NCI-H2196 (cell line): Measurements from ENCODE around the gene PBRM1.

Experiments
- DNase-seq: peaks from one replicate; lab custom pipeline; 2025; ENCODE audit not compliant: unreplicated experiment; lab: John Stamatoyannopoulos, UW

PBRM1 gene

DNA sequence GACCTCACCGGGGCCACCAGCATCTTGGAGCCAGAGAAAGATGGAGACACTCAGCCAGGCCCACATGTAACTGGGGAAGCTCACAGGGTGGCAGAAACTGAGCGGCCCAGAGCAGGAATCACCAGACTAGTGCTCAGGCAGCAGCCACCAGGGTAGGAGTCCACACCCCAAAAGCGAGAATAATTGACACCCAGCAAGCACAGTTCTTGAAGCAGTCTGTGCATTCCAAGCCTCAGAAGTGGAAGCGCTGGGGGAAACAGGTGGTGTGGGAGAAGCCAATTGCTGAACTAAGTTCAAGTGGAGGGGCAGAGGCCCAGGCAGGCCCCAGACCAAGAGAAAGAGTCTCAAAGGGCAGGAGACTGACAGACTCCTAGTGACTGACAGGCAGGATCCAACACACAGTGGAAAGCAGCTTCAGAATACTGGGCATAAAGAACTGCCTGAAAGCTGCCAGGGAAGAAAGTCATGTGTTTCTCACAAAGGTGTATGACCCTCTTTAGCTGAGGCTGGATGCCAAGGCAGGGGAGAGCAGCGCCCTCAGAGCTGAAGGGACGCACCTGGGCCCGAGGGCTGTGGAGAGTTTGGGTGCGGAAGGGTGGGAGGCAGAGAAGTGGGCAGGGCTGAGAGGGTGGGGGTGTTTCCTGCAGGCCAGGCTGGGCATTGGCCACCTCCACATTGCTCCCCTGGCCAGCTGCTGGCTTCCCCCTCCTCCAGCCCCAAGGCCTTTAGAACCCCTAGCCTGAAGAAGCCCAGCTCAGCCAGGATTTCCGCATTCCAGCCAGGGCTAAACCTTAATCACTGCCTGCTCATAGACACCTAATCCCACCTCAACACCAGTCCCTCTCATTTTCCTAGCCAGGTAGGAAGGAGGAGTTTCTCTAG is 159.8 kb downstream of the PBRM1 start:
- DNase-seq: no peak

DNA sequence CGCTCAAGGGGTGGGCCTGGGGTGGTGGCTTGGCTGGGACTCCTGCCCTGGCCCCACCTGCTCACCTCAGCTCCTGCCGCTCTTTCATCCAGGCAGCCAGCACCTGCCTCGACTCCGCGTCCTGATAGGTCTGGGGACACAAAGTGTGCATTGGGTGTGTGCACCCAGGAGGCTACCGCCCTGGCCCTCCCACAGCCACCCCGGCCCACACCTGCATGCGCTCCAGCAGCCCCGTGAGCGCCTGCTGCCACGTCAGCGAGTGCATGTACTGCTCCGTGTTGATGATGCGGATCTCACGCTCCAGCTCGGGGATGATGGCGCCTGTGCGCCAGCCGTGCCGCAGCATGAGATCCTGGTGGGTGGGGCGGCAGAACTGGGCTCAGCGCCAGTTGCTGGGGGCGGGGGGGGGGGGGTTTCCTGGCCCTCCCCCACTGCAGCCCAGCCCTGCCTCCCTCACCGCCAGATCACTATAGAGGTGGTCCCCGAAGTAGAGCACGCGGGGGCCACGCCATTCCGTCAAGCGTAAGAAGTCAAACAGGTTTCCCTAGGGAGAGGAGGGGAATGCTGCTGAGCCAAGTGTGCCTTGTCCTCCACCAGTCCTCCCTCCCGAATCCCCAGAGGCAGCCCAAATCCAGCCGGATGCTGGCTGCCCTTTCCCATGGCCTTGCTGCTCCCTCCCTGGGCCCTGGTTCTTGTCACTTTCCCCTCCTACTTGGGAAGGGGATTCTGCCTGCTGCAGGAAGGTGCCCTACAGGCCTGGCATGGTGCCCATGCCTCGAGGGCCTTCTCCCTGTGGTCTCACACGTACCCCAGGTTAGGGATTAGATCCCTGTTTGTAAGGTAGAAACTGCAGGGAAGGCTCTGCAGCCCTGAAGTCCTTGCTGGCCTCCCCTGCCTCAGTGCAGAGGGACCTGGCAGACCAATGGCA is 160.7 kb downstream of the PBRM1 start:
- no peak for DNase-seq

DNA sequence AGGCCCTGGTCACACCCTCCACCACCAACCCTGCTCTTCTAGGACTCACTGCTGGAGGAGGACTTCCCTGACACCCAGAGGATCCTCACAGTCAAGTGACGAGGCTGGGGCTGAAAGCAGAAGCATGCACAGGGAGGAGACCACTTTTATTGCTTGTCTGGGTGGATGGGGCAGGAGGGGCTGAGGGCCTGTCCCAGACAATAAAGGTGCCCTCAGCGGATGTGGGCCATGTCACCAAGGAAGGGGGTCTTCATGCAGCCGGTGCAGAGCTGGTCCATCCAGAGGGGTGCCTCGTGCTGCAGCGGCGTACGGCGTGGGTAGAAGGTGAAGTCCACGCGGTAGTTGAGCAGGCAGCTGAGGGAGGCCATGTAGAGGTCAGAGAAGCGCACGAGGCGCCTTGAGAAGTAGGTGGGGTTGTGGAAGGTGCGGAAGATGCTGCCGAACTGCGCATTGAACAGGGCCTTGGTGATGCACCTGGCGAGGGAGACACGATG is 161.4 kb downstream of the PBRM1 start:
- DNase-seq: no peak

DNA sequence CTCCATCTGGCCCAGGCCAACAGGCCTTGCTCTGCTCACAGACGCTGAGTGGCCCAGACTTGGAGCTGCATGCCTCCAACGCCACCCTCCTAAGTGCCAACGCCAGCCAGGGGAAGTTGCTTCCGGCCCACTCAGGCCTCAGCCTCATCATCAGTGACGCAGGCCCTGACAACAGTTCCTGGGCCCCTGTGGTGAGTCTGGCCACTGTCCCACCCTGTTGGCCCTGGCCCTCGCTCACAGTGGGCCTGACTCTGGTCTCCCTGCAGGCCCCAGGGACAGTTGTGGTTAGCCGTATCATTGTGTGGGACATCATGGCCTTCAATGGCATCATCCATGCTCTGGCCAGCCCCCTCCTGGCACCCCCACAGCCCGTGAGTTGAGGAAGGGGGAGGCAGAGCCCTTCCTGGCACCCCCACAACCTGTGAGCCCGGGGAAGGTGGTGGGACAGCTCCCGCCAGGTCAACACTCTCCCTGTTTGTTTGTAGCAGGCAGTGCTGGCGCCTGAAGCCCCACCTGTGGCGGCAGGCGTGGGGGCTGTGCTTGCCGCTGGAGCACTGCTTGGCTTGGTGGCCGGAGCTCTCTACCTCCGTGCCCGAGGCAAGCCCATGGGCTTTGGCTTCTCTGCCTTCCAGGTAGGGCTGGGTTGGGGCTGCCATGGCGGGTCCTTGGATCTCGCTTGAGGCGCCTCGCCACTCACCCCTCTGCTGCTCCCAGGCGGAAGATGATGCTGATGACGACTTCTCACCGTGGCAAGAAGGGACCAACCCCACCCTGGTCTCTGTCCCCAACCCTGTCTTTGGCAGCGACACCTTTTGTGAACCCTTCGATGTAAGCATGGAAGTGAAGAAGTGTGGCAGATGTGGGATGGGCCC is 162.1 kb downstream of the PBRM1 start:
- DNase-seq: no peak

DNA sequence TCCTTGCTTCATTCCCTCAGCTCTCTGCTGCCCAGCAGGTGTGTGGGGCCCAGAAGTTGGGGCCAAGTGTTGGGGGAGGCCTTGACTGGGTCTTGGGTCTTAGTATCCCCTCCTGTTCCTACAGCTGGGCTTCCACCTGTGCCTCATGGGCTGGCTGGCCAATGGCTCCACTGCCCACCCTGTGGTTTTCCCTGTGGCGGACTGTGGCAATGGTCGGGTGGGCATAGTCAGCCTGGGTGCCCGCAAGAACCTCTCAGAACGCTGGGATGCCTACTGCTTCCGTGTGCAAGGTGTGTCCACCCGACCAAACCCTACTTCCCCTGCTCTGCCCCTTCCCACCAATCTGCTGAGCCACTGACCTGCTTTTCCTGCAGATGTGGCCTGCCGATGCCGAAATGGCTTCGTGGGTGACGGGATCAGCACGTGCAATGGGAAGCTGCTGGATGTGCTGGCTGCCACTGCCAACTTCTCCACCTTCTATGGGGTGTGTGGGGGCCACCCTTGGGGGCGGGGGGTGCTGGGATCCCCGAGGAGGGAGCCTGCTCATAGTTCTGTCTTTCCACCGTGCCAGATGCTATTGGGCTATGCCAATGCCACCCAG is 163.0 kb downstream of the PBRM1 start:
- no peak for DNase-seq

DNA sequence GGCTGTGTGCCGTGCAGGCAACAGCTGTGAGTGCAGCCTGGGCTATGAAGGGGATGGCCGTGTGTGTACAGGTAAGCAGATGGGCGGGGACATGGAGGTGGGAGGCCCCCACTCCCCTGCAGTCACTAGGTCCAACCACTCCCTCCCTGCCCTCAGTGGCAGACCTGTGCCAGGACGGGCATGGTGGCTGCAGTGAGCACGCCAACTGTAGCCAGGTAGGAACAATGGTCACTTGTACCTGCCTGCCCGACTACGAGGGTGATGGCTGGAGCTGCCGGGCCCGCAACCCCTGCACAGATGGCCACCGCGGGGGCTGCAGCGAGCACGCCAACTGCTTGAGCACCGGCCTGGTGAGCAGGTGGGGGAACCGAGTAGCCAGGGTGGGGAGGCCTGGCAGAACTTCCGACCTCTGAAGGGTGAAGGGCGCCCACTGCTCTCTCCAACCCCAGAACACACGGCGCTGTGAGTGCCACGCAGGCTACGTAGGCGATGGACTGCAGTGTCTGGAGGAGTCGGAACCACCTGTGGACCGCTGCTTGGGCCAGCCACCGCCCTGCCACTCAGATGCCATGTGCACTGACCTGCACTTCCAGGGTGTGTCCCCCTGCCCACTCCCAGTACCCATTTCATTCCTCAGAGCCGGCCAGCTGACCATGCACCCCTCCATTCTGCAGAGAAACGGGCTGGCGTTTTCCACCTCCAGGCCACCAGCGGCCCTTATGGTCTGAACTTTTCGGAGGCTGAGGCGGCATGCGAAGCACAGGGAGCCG is 163.6 kb downstream of the PBRM1 start:
- DNase-seq: no peak

DNA sequence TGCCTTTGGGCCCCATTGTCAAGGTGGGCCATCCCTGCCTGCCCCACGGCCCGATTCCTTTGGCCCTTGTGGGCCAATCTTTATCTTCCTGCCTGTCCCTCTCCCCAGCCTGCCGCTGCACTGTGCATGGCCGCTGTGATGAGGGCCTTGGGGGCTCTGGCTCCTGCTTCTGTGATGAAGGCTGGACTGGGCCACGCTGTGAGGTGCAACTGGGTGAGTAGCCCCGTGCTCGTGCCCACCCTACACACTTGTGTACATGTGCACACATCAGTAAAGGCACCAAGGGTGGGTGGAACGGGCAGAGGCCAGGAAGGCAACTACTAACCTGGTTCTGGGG is 164.3 kb downstream of the PBRM1 start:
- DNase-seq: no peak

DNA sequence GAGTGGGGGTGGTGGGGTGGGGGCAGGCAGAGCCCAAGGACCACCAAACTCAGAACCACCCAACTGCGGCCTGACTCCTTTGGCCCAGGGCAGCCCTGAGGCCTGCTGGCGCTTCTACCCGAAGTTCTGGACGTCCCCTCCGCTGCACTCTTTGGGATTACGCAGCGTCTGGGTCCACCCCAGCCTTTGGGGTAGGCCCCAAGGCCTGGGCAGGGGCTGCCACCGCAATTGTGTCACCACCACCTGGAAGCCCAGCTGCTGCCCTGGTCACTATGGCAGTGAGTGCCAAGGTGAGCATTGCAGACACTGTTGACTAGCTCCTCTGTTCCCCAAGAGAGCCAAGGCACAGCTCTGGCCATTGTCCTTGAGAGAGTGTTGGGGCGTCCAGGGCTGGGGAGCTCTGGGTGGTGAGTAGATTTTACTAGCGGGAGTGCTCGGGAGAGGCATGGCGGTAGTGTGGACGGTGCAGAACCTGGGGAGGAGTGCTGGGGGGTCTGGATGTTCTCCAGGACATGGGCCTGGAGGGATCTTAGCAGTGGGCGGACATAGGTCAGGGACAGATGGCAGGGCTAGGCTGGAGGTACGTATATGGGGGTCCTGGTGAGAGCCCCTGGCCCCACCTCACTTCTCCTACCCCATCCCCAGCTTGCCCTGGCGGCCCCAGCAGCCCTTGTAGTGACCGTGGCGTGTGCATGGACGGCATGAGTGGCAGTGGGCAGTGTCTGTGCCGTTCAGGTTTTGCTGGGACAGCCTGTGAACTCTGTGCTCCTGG is 164.8 kb downstream of the PBRM1 start:
- DNase-seq: no peak

DNA sequence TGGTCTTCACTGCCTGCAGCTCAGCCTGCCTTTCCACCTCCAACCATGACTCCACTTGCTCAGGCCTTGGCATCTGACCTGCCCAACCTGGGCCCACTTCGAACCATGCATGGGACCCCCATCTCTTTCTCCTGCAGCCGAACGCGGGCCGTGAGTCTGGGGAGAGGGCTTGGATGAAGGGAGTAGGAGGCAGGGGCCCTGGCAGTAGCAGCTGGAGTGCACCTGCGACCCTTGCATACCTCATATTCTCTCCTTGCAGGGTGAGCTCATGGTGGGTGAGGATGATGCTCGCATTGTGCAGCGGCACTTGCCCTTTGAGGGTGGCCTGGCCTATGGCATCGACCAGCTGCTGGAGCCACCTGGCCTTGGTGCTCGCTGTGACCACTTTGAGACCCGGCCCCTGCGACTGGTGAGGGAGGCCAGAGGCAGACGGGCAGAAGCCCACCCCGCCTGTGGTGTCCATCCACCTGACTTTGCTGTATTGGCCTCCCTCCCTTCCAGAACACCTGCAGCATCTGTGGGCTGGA is 165.5 kb downstream of the PBRM1 start:
- no peak for DNase-seq

DNA sequence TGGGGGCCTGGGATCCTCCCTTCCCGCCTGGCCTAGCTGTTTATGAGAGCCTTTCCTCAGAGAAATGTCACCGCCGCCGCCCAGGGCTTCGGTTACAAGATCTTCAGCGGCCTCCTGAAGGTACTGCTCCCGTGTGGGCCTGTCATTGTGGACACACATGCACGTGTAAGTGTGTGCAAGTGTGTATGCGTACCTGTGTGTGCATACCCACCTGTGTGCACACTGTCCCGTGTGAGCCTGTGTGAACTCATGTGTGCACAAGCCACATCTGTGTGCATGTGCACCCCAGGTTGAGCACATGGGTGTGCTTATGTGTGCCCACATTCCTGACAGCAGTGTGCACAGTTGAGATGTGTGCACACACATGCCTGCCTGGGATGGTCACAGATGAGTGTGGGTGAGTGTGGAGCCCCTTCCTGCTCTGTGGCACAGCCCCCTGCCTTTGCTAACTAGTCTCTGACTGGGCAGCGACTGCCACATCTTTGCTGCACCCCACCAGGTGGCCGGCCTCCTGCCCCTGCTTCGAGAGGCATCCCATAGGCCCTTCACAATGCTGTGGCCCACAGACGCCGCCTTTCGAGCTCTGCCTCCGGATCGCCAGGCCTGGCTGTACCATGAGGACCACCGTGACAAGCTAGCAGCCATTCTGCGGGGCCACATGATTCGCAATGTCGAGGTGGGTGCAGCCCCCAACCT is 166.1 kb downstream of the PBRM1 start:
- DNase-seq: no peak

DNA sequence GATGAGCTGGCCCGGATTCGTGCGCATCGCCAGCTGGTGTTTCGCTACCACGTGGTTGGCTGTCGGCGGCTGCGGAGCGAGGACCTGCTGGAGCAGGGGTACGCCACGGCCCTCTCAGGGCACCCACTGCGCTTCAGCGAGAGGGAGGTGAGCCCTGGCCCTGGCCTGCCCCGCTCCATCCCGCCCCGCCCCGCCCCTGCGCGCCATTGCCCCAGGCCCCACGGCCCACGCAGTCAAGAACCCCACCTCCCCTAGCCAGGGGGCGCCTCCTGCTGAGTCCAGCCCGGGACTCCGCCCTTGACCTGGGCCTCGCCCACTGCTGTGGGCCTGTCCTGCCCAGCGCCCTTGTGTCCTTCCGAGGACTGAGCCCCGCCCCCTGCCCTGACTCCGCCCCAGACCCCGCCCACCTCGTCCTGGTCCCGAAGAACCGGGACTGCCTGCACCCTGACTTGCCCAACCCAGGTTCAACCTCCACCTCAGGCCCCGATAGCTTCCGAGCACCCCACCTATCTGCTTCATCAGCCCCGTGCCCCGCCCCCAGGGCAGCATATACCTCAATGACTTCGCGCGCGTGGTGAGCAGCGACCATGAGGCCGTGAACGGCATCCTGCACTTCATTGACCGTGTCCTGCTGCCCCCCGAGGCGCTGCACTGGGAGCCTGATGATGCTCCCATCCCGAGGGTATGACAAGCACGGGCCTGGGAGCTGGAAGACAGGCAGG is 166.8 kb downstream of the PBRM1 start:
- DNase-seq: no peak

DNA sequence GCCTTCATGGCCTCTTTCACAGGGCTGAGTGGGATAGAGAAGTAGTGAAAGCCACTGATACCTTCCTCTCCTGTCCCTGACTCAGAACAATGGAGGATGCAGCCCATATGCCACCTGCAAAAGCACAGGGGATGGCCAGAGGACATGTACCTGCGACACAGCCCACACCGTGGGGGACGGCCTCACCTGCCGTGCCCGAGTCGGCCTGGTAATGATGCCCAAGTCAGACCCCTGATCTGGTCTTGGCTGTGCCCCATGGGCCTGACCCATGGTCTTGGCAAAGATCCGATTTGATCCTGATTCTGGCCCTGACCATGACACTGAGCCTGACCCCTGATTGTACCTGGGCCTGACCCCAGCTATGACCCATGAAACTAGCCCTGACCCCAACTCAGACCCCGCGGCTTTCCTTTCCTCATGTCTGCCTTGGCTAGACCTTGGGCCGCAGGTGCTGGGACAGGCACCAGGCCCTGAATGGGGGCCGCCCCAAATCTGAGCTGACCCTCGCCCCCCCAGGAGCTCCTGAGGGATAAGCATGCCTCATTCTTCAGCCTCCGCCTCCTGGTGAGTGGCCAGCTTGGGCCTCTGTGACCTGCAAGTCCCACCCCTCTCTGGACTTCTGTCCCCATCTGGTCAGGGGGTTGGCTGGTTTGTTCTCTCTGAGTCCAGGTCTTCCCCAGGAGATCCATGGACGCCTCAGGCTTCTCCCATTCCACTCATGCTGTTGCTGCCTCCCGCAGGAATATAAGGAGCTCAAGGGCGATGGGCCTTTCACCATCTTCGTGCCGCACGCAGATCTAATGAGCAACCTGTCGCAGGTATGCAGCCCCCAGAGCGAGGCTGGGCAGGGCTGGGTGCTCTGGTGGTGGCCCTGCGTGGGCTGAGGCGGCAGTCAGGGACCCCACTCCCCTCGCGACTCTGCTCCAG is 167.7 kb downstream of the PBRM1 start:
- no peak for DNase-seq

DNA sequence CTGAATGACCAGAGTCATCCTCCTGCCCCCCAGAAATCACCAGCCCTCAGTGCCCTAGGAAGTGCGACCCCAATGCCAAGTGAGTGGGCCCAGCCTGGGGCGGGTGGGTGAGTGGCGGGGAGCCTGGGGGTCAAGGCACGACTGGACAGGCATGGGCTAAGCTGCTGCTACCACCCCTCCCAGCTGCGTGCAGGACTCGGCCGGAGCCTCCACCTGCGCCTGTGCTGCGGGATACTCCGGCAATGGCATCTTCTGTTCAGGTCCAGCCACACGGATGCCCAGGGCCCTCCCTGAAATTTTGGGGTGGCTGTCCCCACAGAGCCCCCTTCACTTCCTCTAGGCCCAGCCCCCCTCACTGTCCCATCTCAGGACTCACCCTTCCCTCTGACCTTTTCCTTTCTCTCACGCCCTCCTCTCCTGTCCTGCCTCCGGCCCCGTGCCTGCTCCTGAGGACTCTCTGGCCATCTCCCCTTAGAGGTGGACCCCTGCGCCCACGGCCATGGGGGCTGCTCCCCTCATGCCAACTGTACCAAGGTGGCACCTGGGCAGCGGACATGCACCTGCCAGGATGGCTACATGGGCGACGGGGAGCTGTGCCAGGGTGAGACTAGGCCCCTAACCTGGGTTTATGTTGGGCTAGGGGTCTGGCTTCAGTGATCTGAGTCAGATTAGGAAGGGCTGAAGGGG is 169.1 kb downstream of the PBRM1 start:
- no peak for DNase-seq

DNA sequence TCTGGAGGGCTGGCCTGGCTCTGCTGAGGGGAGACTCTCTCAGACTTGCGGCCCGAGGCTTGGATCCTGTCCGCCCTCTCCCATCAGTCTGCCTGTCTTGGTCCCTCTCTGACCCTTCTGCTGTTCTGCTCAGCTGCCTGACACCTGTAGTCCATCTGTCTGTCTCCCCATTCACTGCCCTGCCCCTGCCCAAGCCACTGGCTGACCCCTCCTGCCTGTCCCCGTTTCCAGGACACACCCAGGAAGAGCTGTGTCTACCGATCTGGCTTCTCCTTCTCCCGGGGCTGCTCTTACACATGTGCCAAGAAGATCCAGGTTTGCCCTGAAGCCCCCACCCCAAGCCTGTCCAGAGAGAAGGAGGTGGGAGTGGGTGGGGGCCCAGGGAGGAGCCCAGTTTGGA is 170.5 kb downstream of the PBRM1 start:
- DNase-seq: no peak

DNA sequence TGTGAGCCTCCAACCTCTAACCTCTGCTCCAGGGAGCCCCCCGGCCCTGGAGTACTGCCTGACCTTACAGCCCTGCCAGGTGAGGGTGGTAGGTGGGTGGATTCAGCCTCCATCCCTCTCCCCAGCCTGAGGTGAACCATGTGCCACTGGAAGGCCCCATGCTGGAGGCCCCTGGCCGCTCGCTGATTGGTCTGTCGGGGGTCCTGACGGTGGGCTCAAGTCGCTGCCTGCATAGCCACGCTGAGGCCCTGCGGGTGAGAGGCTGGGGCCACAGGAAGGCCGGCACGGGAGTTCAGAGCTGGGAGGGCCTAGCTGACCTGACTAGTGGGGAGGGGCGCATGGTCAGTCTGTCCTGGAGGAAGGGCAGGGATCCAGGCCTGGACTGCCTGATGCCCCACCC is 171.1 kb downstream of the PBRM1 start:
- DNase-seq: no peak

DNA sequence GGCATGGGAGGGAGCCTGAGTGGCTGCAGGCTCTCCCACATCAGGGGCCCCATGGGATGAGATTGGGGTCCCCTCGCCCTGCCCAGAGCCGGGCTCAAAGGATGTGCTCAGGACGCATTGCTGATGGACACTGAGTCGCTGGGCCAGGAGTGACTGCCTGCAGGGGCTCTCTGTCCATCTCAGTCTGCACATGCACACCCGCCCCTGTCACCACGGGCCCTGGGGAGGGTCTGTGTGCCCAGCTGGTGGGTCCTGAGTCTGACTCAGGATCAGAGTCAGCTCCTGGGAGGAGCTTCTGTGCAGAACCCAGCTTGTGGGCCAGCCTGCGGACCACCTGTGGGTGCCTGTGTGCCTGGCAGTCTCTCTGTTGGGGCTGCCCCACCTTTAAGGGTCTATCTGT is 172.4 kb downstream of the PBRM1 start:
- DNase-seq: no peak
